Keratinocyte (primary cell): Measurements from ENCODE around the gene SHC3. TPM values are rescaled to one million over a fixed set of nuclear protein-coding genes. Genes with fewer than 3 reads are reported as not detected.

Experiments used
- DNase-seq: peaks from one replicate; pipeline ENCODE4 v3.0.0-alpha.2; 2011; ENCODE audit warnings: low read depth, missing footprints, low spot score
- FAIRE-seq: peaks from 2 replicates; lab custom pipeline; 2011; peaks lifted over from hg19 to GRCh38; lab: Jason Lieb, UNC
- H2AFZ ChIP-seq: 2 replicates; pipeline ENCODE4 v1.6.0; 2012; ENCODE audit warnings: low read length, control low read depth, inconsistent platforms; ENCODE audit not compliant: control insufficient read depth
- H3K27ac ChIP-seq: 2 replicates; pipeline ENCODE4 v1.5.1; 2011; ENCODE audit warnings: low read length; ENCODE audit not compliant: control insufficient read depth, insufficient read depth
- H3K27me3 ChIP-seq: 3 replicates; pipeline ENCODE4 v1.6.0; 2011; ENCODE audit warnings: low read length; ENCODE audit not compliant: control insufficient read depth, insufficient read depth; ENCODE audit errors: extremely low read depth
- H3K36me3 ChIP-seq, 2 experiments: 2 replicates in 1 of 2; 3 replicates in 1 of 2; pipeline ENCODE4 v1.5.1; 2011; ENCODE audit warnings: low read length in 2 of 2, mild to moderate bottlenecking in 1 of 2; ENCODE audit not compliant: control insufficient read depth in 2 of 2, insufficient read depth in 2 of 2; ENCODE audit errors: extremely low read depth in 1 of 2
- H3K4me1 ChIP-seq: 3 replicates; pipeline ENCODE4 v1.5.1; 2011; ENCODE audit warnings: low read length; ENCODE audit not compliant: control insufficient read depth, insufficient read depth; ENCODE audit errors: extremely low read depth
- H3K4me2 ChIP-seq: 3 replicates; pipeline ENCODE4 v1.6.0; 2011; ENCODE audit warnings: low read depth, low read length; ENCODE audit not compliant: control insufficient read depth, insufficient read depth; ENCODE audit errors: extremely low read depth
- H3K4me3 ChIP-seq, 3 experiments: fragments of 200-600 bp in 1 of 3; sonication (generic) in 1 of 3; 2 replicates in 2 of 3; 3 replicates in 1 of 3; pipeline ENCODE4 v1.5.1; 2011 to 2016; ENCODE audit warnings: low read length in 3 of 3, mild to moderate bottlenecking in 3 of 3, control low read depth in 2 of 3, inconsistent platforms in 1 of 3, low read depth in 1 of 3, mixed read lengths in 1 of 3, mixed run types in 1 of 3, moderate library complexity in 1 of 3; ENCODE audit not compliant: control insufficient read depth in 2 of 3, insufficient read depth in 2 of 3; ENCODE audit errors: extremely low read depth in 1 of 3
- H3K79me2 ChIP-seq: 2 replicates; pipeline ENCODE4 v1.6.0; 2012; ENCODE audit warnings: low read length; ENCODE audit not compliant: control insufficient read depth, insufficient read depth
- H3K9ac ChIP-seq: 3 replicates; pipeline ENCODE4 v1.6.0; 2011; ENCODE audit warnings: low read length; ENCODE audit not compliant: control insufficient read depth, insufficient read depth; ENCODE audit errors: extremely low read depth
- H3K9me1 ChIP-seq: 3 replicates; pipeline ENCODE4 v1.6.0; 2011; ENCODE audit warnings: low read length; ENCODE audit not compliant: control insufficient read depth, insufficient read depth; ENCODE audit errors: extremely low read depth
- H3K9me3 ChIP-seq: 2 replicates; pipeline ENCODE4 v1.5.1; 2012; ENCODE audit warnings: low read depth, low read length; ENCODE audit not compliant: control insufficient read depth
- H4K20me1 ChIP-seq: 3 replicates; pipeline ENCODE4 v1.6.0; 2011; ENCODE audit warnings: low read length; ENCODE audit not compliant: control insufficient read depth, insufficient read depth; ENCODE audit errors: extremely low read depth
- CTCF ChIP-seq, 3 experiments: IDR thresholded peaks in 1 of 3; conservative IDR thresholded peaks in 1 of 3; optimal IDR thresholded peaks in 1 of 3; 2 replicates in 2 of 3; 3 replicates in 1 of 3; pipeline versions ENCODE3 to v1.5.1; 2011; ENCODE audit warnings: low read length in 3 of 3, mild to moderate bottlenecking in 3 of 3, moderate library complexity in 2 of 3, control low read depth in 1 of 3, inconsistent platforms in 1 of 3; ENCODE audit not compliant: insufficient read depth in 2 of 3; ENCODE audit errors: extremely low read depth in 1 of 3
- EZH2 ChIP-seq: IDR thresholded peaks from one replicate; pipeline ENCODE4 v1.6.1; 2012; ENCODE audit warnings: inconsistent platforms, mild to moderate bottlenecking, low read length, moderate library complexity
- dilution Hi-C: fragments of 300-500 bp; cut with MboI; formaldehyde crosslinking; loops from one replicate; pipeline ENCODE4 v1.7.0; 2020; ENCODE audit warnings: low sequenced_read_pairs; ENCODE audit not compliant: extremely low pct_ligation_motif_present
- polyA plus RNA-seq, 5 experiments: library from polyadenylated mRNA; depleted of rRNA in 3 of 5; stranded (reverse) in 3 of 5; stranded (forward) in 1 of 5; unstranded in 1 of 5; fragments of >200 nt; gene quantifications; 1 replicate in 1 of 5; 2 replicates in 3 of 5; 3 replicates in 1 of 5; pipeline versions ENCODE4 v1.2.1 to v1.2.3, GENCODE V29; 2011 to 2012; ENCODE audit warnings: missing spikeins in 2 of 5, low read depth in 1 of 5, low replicate concordance in 1 of 5

SHC3 gene
- polyA plus RNA-seq, 1 donor (not counting 4 experiments of a cell fraction or from before 2014, with no cell fraction given): 0.03 TPM

GRCh38 chr9:89225587-89225986, 47.0 kb upstream of the SHC3 start:
- Histone ChIP-seq H4K20me1 (no peaks in the 10 kb centered on the region), H3K9ac (no peak overlapping the region), H3K79me2 (no peaks in the 10 kb centered on the region), H3K4me2 (no peak overlapping the region), H3K27ac (no peak overlapping the region), H3K9me3 (no peaks in the 10 kb centered on the region), H3K36me3 (no peaks in the 10 kb centered on the region), H3K27me3 (no peaks in the 10 kb centered on the region), H3K9me1 (no peaks in the 10 kb centered on the region), H2AFZ (no peak overlapping the region), H3K4me1 (no peaks in the 10 kb centered on the region), H3K4me3 (no peak overlapping the region)
- FAIRE-seq (no peak), DNase-seq (no peak)
- TF ChIP-seq CTCF (optimal IDR thresholded peaks at IDR 0.05 in 1 of 3, IDR thresholded peaks at IDR 0.05 in 1 of 3, conservative IDR thresholded peaks at IDR 0.05 in 1 of 3; ENCODE audit: extremely low read depth in 1 of 3, insufficient read depth in 2 of 3, low read length in 3 of 3) (no peak), EZH2 (no peak)
- dilution Hi-C loops: no loop called here

GRCh38 chr9:89225036-89225435, 46.4 kb upstream of the SHC3 start:
- Histone ChIP-seq H3K9me1 (no peaks in the 10 kb centered on the region), H3K27ac (no peak overlapping the region), H3K36me3 (no peaks in the 10 kb centered on the region), H2AFZ (no peak overlapping the region), H3K9ac (no peak overlapping the region), H3K79me2 (no peaks in the 10 kb centered on the region), H3K4me1 (no peaks in the 10 kb centered on the region), H3K9me3 (no peaks in the 10 kb centered on the region), H4K20me1 (no peaks in the 10 kb centered on the region), H3K4me2 (no peak overlapping the region), H3K27me3 (no peaks in the 10 kb centered on the region), H3K4me3 (no peak overlapping the region)
- FAIRE-seq (no peak), DNase-seq (no peak)
- TF ChIP-seq CTCF (optimal IDR thresholded peaks at IDR 0.05 in 1 of 3, IDR thresholded peaks at IDR 0.05 in 1 of 3, conservative IDR thresholded peaks at IDR 0.05 in 1 of 3; ENCODE audit: extremely low read depth in 1 of 3, insufficient read depth in 2 of 3, low read length in 3 of 3) (no peak), EZH2 (no peak)
- dilution Hi-C loops: no loop called here
